Uterus (tissue), 2 donors: ENCODE data around the gene KCNT2.

Source experiments
- CTCF ChIP-seq, 4 experiments: fragments of 200-600 bp in 2 of 4; fragments of 450-650 bp in 2 of 4; sonication (generic) in 2 of 4; IDR thresholded peaks; one replicate each; pipeline ENCODE4 v1.5.1; 2016 to 2019; ENCODE audit warnings: antibody characterized with exemption in 4 of 4, mild to moderate bottlenecking in 2 of 4, moderate library complexity in 1 of 4
- POLR2A ChIP-seq, 2 donors: fragments of 450-650 bp; IDR thresholded peaks; one replicate each; pipeline ENCODE4 v1.6.1; 2016; ENCODE audit warnings: antibody characterized with exemption in 2 of 2, mild to moderate bottlenecking in 1 of 2, moderate library complexity in 1 of 2

DNA sequence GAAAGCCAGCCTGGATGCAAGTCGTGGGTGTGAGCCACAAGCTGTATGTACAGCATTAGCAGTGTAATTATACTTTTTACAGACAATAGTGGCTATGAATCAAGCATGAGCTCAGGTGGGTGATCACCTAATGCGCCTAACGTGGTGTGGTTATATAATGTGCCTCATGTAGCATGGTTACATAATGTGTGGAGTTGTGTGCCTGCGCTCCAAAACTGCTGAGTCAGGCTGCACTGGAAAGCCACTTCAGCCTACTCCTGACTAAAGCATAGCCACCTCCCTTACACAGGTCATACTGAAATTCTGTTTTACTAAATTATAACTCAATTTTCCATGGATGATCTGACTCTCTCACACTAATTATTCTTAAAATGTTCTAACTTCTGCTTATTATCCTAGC is 69.8 kb downstream of the KCNT2 start:
- TF ChIP-seq CTCF (IDR thresholded peaks at IDR 0.05) (no peak), POLR2A (IDR thresholded peaks at IDR 0.05) (no peak)
